ENCODE measurements around the gene ACMSD.

The ACMSD gene

GRCh38 chr2:134838143-134838620 lies at the start of gene ACMSD:
TSS of gene ACMSD (plus strand) at chr2:134838616. CDS start at chr2:134838683, 67 bp downstream.
- Histone ChIP-seq H3K4me3 (ENCODE audit: low read depth in 1 of 2, low read length in 1 of 2) (no peak within 1 kb of the TSS), H3K27ac (no peak within 1 kb of the TSS), H3K4me1 (ENCODE audit: control insufficient read depth in 1 of 2, insufficient read depth in 1 of 2, low read depth in 1 of 2, low read length in 1 of 2) (no peaks in the 10 kb centered on the region), H3K36me3 (no peaks in the 10 kb centered on the region), H3K27me3 (no peaks in the 10 kb centered on the region), H3K9me3 (no peaks in the 10 kb centered on the region)
- no peak for TF ChIP-seq CTCF (IDR thresholded peaks at IDR 0.05)

DNA sequence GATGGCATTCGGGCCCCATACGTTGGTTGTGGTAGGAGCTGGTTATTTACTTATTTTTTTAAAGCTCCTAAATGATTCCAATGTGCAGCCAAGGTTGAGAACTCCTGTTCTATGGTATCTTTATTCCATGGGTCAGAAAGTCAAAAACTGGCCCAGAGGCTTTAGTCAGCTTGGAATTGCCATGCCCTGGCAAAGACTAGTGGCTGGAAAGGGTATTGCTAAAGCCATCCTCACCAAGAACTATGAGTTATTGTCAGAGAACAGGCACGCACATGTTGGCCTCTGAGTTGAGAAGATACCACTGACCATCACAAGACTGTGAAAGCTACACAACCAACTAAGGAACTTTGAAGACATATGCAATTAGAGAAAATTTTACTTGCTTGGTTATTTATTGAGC lies 47.9 kb upstream of the ACMSD start:
- H3K9me3 ChIP-seq: no peaks in the 10 kb centered on the region
- no peaks in the 10 kb centered on the region for H3K27me3 ChIP-seq
- no peak for TF ChIP-seq CTCF (IDR thresholded peaks at IDR 0.05)
- H3K27ac ChIP-seq: no peak overlapping the region
- no peaks in the 10 kb centered on the region for H3K4me1 ChIP-seq (ENCODE audit: control insufficient read depth in 1 of 2, insufficient read depth in 1 of 2, low read depth in 1 of 2, low read length in 1 of 2)
- H3K36me3 ChIP-seq: no peaks in the 10 kb centered on the region
- H3K4me3 ChIP-seq (ENCODE audit: low read depth in 1 of 2, low read length in 1 of 2): no peak overlapping the region

DNA sequence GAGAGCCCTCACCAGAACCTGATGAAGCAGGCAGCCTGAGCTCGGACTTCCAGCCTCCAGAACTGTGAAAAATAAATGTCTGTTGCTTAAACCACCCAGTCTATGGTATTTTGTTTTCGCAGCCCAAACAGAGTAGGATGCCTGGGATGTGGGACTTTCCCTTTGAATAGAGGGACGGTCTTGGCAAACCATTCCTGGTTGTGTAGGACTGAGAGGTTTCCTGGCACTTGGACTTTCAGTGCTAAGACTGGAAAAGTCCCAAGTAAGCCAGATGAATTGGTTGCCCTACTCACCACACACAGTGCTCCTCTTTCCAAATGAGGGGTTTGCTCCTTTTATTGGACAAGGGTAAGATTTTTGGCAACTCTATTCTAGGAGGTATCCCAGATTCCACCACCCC lies 46.8 kb upstream of the ACMSD start:
- Histone ChIP-seq H3K36me3 (no peaks in the 10 kb centered on the region), H3K4me1 (ENCODE audit: control insufficient read depth in 1 of 2, insufficient read depth in 1 of 2, low read depth in 1 of 2, low read length in 1 of 2) (no peaks in the 10 kb centered on the region), H3K27ac (no peak overlapping the region), H3K27me3 (no peaks in the 10 kb centered on the region), H3K9me3 (no peaks in the 10 kb centered on the region), H3K4me3 (ENCODE audit: low read depth in 1 of 2, low read length in 1 of 2) (no peak overlapping the region)
- TF ChIP-seq CTCF (IDR thresholded peaks at IDR 0.05): no peak

GRCh38 chr2:134792186-134792585 lies 46.2 kb upstream of the ACMSD start:
- H3K27ac ChIP-seq: no peak overlapping the region
- H3K4me3 ChIP-seq (ENCODE audit: low read depth in 1 of 2, low read length in 1 of 2): no peak overlapping the region
- no peak for TF ChIP-seq CTCF (IDR thresholded peaks at IDR 0.05)
- H3K27me3 ChIP-seq: no peaks in the 10 kb centered on the region
- no peaks in the 10 kb centered on the region for H3K36me3 ChIP-seq
- H3K4me1 ChIP-seq (ENCODE audit: control insufficient read depth in 1 of 2, insufficient read depth in 1 of 2, low read depth in 1 of 2, low read length in 1 of 2): no peaks in the 10 kb centered on the region
- no peaks in the 10 kb centered on the region for H3K9me3 ChIP-seq

- Histone ChIP-seq H3K27ac (no peak overlapping the region), H3K4me1 (ENCODE audit: control insufficient read depth in 1 of 2, insufficient read depth in 1 of 2, low read depth in 1 of 2, low read length in 1 of 2) (no peaks in the 10 kb centered on the region), H3K27me3 (no peaks in the 10 kb centered on the region), H3K4me3 (ENCODE audit: low read depth in 1 of 2, low read length in 1 of 2) (no peak overlapping the region), H3K9me3 (no peaks in the 10 kb centered on the region), H3K36me3 (no peaks in the 10 kb centered on the region)
- no peak for TF ChIP-seq CTCF (IDR thresholded peaks at IDR 0.05)
Measured at GRCh38 chr2:134795765-134796164, 42.7 kb upstream of the ACMSD start.

DNA sequence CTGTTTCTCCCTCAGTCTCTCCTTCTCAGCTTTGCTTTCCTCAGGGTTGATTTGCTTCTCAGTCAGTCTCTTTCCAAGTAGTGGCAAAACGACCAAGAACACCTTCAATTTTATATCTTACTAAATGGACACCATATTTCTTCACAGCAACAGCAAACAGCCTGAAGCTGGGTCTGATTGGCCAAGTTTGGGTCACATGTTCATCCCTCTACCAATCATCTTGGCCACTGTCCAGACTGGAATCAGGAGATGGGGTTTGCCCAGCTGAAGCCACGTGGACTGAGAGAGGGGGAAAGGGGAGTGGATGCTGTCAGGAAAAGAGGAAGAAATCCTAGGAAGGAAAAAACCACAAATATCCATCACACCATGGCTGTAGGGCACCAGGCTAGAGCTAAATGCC lies 42.0 kb upstream of the ACMSD start:
- H3K27me3 ChIP-seq: no peaks in the 10 kb centered on the region
- no peaks in the 10 kb centered on the region for H3K4me1 ChIP-seq (ENCODE audit: control insufficient read depth in 1 of 2, insufficient read depth in 1 of 2, low read depth in 1 of 2, low read length in 1 of 2)
- TF ChIP-seq CTCF (IDR thresholded peaks at IDR 0.05): no peak
- no peak overlapping the region for H3K27ac ChIP-seq
- no peak overlapping the region for H3K4me3 ChIP-seq (ENCODE audit: low read depth in 1 of 2, low read length in 1 of 2)
- no peaks in the 10 kb centered on the region for H3K36me3 ChIP-seq
- H3K9me3 ChIP-seq: no peaks in the 10 kb centered on the region
